Liver (tissue), 3 donors: ENCODE data around the gene B3GAT1.

Source experiments
- FOXA1 ChIP-seq: IDR thresholded peaks from 2 replicates; pipeline ENCODE4 v1.6.1; 2016; ENCODE audit warnings: antibody characterized with exemption
- GABPA ChIP-seq, 2 donors: IDR thresholded peaks in 1 of 2; conservative IDR thresholded peaks in 1 of 2; 2 replicates each; pipeline ENCODE4 v1.6.1; 2016; ENCODE audit warnings: antibody characterized with exemption in 2 of 2, mild to moderate bottlenecking in 1 of 2, moderate library complexity in 1 of 2
- HNF4G ChIP-seq: IDR thresholded peaks from 2 replicates; pipeline ENCODE4 v1.6.1; 2016; ENCODE audit warnings: antibody characterized with exemption
- RAD21 ChIP-seq, 2 donors: IDR thresholded peaks; 2 replicates each; pipeline ENCODE4 v1.6.1; 2016; ENCODE audit warnings: antibody characterized with exemption in 2 of 2, mild to moderate bottlenecking in 2 of 2
- RXRA ChIP-seq, 2 donors: IDR thresholded peaks; 2 replicates each; pipeline ENCODE4 v1.6.1; 2017 to 2018; ENCODE audit warnings: antibody characterized with exemption in 2 of 2, mild to moderate bottlenecking in 1 of 2
- TAF1 ChIP-seq: conservative IDR thresholded peaks from 2 replicates; pipeline ENCODE4 v1.6.1; 2016; ENCODE audit warnings: antibody characterized with exemption, mild to moderate bottlenecking
- YY1 ChIP-seq: IDR thresholded peaks from 2 replicates; pipeline ENCODE4 v1.6.1; 2016; ENCODE audit warnings: antibody characterized with exemption, mild to moderate bottlenecking
- TF ChIP-seq, protein P1 (sequence below): fragments of 150-350 bp; IDR thresholded peaks from 2 replicates; pipeline ENCODE4 v1.5.1; 2017; ENCODE audit warnings: improper control_type of control experiment, low read depth, low read length; ENCODE audit not compliant: missing input control
- TF ChIP-seq, protein P2 (sequence below): IDR thresholded peaks from 2 replicates; pipeline ENCODE4 v1.6.1; 2016; ENCODE audit warnings: antibody characterized with exemption
- TF ChIP-seq, protein P3 (sequence below): IDR thresholded peaks from 2 replicates; pipeline ENCODE4 v1.6.1; 2016; ENCODE audit warnings: antibody characterized with exemption, mild to moderate bottlenecking
- donor health status: healthy.
- donor health status: healthy.

DNA sequence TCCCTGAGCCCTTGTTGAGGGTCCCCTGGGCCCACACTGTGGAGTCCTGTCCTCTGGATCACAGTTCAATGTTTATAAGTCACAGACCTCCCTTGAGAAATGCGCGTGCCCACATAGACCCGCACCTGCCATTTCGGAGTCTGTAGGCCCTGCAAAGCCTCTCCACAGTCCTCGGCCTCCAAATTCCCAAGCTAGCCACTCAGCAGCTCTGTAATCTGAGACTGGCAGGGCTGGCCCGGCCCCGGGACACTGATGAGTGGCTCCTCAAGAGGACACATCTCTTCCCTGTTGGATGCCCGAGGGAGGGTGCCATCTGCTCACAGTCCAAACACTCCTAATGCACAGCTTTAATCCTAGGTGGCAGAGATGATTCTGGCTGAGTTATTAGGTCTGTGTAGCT is 39.1 kb downstream of the B3GAT1 start:
- TF ChIP-seq, protein P1, sequence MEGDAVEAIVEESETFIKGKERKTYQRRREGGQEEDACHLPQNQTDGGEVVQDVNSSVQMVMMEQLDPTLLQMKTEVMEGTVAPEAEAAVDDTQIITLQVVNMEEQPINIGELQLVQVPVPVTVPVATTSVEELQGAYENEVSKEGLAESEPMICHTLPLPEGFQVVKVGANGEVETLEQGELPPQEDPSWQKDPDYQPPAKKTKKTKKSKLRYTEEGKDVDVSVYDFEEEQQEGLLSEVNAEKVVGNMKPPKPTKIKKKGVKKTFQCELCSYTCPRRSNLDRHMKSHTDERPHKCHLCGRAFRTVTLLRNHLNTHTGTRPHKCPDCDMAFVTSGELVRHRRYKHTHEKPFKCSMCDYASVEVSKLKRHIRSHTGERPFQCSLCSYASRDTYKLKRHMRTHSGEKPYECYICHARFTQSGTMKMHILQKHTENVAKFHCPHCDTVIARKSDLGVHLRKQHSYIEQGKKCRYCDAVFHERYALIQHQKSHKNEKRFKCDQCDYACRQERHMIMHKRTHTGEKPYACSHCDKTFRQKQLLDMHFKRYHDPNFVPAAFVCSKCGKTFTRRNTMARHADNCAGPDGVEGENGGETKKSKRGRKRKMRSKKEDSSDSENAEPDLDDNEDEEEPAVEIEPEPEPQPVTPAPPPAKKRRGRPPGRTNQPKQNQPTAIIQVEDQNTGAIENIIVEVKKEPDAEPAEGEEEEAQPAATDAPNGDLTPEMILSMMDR, result no peak
- TF ChIP-seq, protein P2, sequence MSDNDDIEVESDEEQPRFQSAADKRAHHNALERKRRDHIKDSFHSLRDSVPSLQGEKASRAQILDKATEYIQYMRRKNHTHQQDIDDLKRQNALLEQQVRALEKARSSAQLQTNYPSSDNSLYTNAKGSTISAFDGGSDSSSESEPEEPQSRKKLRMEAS, result no peak
- no peak for TF ChIP-seq TAF1
- TF ChIP-seq, protein P3, sequence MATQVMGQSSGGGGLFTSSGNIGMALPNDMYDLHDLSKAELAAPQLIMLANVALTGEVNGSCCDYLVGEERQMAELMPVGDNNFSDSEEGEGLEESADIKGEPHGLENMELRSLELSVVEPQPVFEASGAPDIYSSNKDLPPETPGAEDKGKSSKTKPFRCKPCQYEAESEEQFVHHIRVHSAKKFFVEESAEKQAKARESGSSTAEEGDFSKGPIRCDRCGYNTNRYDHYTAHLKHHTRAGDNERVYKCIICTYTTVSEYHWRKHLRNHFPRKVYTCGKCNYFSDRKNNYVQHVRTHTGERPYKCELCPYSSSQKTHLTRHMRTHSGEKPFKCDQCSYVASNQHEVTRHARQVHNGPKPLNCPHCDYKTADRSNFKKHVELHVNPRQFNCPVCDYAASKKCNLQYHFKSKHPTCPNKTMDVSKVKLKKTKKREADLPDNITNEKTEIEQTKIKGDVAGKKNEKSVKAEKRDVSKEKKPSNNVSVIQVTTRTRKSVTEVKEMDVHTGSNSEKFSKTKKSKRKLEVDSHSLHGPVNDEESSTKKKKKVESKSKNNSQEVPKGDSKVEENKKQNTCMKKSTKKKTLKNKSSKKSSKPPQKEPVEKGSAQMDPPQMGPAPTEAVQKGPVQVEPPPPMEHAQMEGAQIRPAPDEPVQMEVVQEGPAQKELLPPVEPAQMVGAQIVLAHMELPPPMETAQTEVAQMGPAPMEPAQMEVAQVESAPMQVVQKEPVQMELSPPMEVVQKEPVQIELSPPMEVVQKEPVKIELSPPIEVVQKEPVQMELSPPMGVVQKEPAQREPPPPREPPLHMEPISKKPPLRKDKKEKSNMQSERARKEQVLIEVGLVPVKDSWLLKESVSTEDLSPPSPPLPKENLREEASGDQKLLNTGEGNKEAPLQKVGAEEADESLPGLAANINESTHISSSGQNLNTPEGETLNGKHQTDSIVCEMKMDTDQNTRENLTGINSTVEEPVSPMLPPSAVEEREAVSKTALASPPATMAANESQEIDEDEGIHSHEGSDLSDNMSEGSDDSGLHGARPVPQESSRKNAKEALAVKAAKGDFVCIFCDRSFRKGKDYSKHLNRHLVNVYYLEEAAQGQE, result no peak
- TF ChIP-seq RXRA (IDR thresholded peaks at IDR 0.05), result no peak
- no peak for TF ChIP-seq HNF4G
- TF ChIP-seq GABPA (IDR thresholded peaks at IDR 0.05 in 1 of 2, conservative IDR thresholded peaks at IDR 0.05 in 1 of 2), result no peak
- no peak for TF ChIP-seq RAD21 (IDR thresholded peaks at IDR 0.05)
- no peak for TF ChIP-seq FOXA1
- TF ChIP-seq YY1, result no peak
